Measurements from ENCODE around the gene PLA2G4B. TPM values are rescaled to one million over a fixed set of nuclear protein-coding genes. Genes with fewer than 3 reads are reported as not detected.

Gene PLA2G4B
- total and polyA plus RNA-seq, 10 of the 15 experiments (the other 5 are each of a cell fraction or from before 2014, with no cell fraction given) = 0.22 to 6.6 (median 2.9) TPM

- Histone ChIP-seq H2AFZ (ENCODE audit: control insufficient read depth, low read depth, low read length) (no peak overlapping the region), H3K4me1 (ENCODE audit: control insufficient read depth, insufficient read depth, low read length) (peaks cover 29% of the 10 kb centered on the region), H3K4me2 (ENCODE audit: control insufficient read depth, insufficient read depth) (no peak overlapping the region; the same call in 1 of the 2 replicates), H3K36me3 (ENCODE audit: control insufficient read depth in 2 of 2, insufficient read depth in 2 of 2, low read length in 1 of 2) (no peaks in the 10 kb centered on the region; a peak in 1 of 4 replicates), H3K79me2 (ENCODE audit: control insufficient read depth, insufficient read depth, low read length) (peaks cover 23% of the 10 kb centered on the region), H3K9me3 (replicated peaks; ENCODE audit: control insufficient read depth, insufficient read depth, low read length) (no peaks in the 10 kb centered on the region), H3K9ac (ENCODE audit: control insufficient read depth, insufficient read depth, low read length) (no peak overlapping the region), H3K27me3 (replicated peaks in 1 of 2; ENCODE audit: control insufficient read depth in 2 of 2, insufficient read depth in 2 of 2, low read length in 1 of 2) (no peaks in the 10 kb centered on the region), H3K4me3 (no peak overlapping the region), H3K27ac (ENCODE audit: control insufficient read depth, insufficient read depth) (no peak overlapping the region), H4K20me1 (ENCODE audit: control insufficient read depth, insufficient read depth) (no peaks in the 10 kb centered on the region)
- no peak for ATAC-seq
- SMC1A ChIA-PET (ENCODE audit: uncharacterized antibody, unreplicated experiment) = interaction anchor here (1.3 to 12.8 kb wide), 5 partner anchors 10 to 180 kb away, joined by 3 to 189 read pairs (median 5); partner anchors contain the start of gene MAPKBP1
- FAIRE-seq = no peak
- BruUV-seq (replicated peaks) = no TSS peak
- RAD21 ChIA-PET (ENCODE audit: unreplicated experiment) = interaction anchor here (0.7 to 12.8 kb wide), 2 partner anchors 13 to 178 kb away, joined by 3 to 169 read pairs; partner anchors contain the start of gene MAPKBP1
- CTCF ChIA-PET = interaction anchor here (0.9 to 12.6 kb wide), 3 partner anchors 9 to 21 kb away, joined by 3 to 179 read pairs (median 6); partner anchors contain the start of gene MAPKBP1
- POLR2A ChIA-PET = interaction anchor here (1.6 to 12.8 kb wide), 3 partner anchors 8 to 12 kb away, joined by 6 to 170 read pairs (median 11); partner anchors contain the start of gene MAPKBP1
- DNase-seq (ENCODE audit: low read depth, low spot score) = no peak
- in situ Hi-C loops (cut with MboI) (no loop called here), intact Hi-C loops (cut with micrococcal nuclease; ENCODE audit: unreplicated experiment) (loop anchor here (2.0 kb wide), 1 partner anchor 15 kb away; the partner anchor contains the start of gene MAPKBP1)
- TF ChIP-seq RB1 (IDR thresholded peaks at IDR 0.05; ENCODE audit: borderline replicate concordance) (no peak), ZBTB33 (IDR thresholded peaks at IDR 0.05) (no peak), MLLT1 (IDR thresholded peaks at IDR 0.05) (no peak), CUX1 (IDR thresholded peaks at IDR 0.05; ENCODE audit: insufficient replicate concordance, low read depth, low read length) (no peak), PAX5 (IDR thresholded peaks at IDR 0.05; ENCODE audit: borderline replicate concordance, low read depth, low read length) (no peak), IKZF1 (conservative IDR thresholded peaks at IDR 0.05) (no peak), NR2C1 (IDR thresholded peaks at IDR 0.05) (no peak), RCOR1 (conservative IDR thresholded peaks at IDR 0.05; ENCODE audit: low read depth, low read length) (no peak), MYC (IDR thresholded peaks at IDR 0.05; ENCODE audit: insufficient read depth, insufficient read length, insufficient replicate concordance, low read length, severe bottlenecking) (no peak), CBX3 (IDR thresholded peaks at IDR 0.05; ENCODE audit: borderline replicate concordance, low read depth) (no peak), MAX (IDR thresholded peaks at IDR 0.05; ENCODE audit: low read depth, low read length) (no peak), ATF3 (IDR thresholded peaks at IDR 0.05; ENCODE audit: borderline replicate concordance, extremely low read depth, low read depth, low read length) (no peak), RELA (IDR thresholded peaks at IDR 0.05; ENCODE audit: borderline replicate concordance, partially characterized antibody) (no peak), SRF (IDR thresholded peaks at IDR 0.05; ENCODE audit: low read depth in 2 of 2, low read length in 2 of 2) (no peak)
Observed at GRCh38 chr15:41789662-41790061, 49.0 kb upstream of the PLA2G4B start.

All from GM12878 (cell line).